Pulmonary artery endothelial cell (primary cell): ENCODE data around the gene CHPF. TPM values are rescaled to one million over a fixed set of nuclear protein-coding genes. Genes with fewer than 3 reads are reported as not detected.
A peak's percentile ranks its signal among the peaks of the same experiment; 100 is the strongest.

Source experiments
- DNase-seq: peaks from one replicate; pipeline ENCODE4 v3.0.0-alpha.2; 2011; ENCODE audit warnings: low read depth, low spot score
- total RNA-seq: library from RNA; depleted of rRNA; stranded (reverse); fragments of >200 nt; gene quantifications from 2 replicates; pipeline ENCODE4 v1.2.3, GENCODE V29; 2014

CHPF gene
- total RNA-seq, 1 donor from 2014 or later = 0.86 TPM

DNA sequence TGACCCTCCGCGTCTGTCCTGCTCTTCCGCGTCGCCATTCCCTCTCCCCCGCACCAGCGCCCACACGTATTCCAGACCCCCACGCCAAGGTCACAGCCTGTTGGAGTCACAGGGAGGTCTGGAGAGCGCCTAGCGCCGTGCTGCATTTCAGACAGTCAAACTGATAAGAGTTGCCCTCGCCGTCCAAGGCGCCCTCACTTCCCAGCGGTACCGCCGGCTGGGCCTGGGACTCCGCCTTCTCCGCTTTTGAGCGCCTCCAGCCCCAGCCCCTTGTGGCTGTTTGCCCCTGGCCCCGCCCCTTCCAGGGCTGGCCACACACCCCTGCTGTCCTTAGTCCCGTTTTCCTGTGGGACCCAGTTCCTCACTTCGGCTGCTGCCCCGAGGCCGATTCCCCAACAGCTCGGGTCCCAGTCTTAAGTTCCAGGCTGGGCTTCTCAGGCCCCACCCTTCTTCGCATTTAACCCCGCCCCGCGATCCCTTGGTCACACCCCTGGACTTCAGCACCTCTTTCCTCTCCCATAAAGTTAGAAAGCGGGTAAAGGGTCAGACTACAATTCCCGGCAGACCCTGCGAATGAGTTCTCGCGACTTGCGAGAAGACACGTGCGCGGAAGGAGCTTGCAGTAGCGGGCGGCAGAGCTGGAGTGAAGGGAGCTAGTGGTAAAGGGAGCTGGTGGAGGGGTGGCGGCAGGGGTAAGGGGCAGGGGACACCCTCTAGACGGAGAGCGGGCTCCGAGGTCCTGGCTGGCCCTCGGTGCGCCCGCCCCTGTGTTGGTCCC, 45.1 kb downstream of the CHPF start, which contains the start of gene GMPPA:
GMPPA (plus strand) TSS at position 612 of the 778 bp plus-strand sequence. CDS start 1,085 bp downstream, outside the sequence.
- peak; percentile 94 for DNase-seq

- DNase-seq = peak; percentile 20
Measured at GRCh38 chr2:219497495-219498279, 45.9 kb downstream of the CHPF start.

- no peak for DNase-seq
Measured at GRCh38 chr2:219496825-219497494, 46.6 kb downstream of the CHPF start.

GRCh38 chr2:219496247-219496824, 47.3 kb downstream of the CHPF start:
- no peak for DNase-seq

- DNase-seq = peak; percentile 32
Measured at GRCh38 chr2:219495531-219496122, 48.0 kb downstream of the CHPF start.

DNA sequence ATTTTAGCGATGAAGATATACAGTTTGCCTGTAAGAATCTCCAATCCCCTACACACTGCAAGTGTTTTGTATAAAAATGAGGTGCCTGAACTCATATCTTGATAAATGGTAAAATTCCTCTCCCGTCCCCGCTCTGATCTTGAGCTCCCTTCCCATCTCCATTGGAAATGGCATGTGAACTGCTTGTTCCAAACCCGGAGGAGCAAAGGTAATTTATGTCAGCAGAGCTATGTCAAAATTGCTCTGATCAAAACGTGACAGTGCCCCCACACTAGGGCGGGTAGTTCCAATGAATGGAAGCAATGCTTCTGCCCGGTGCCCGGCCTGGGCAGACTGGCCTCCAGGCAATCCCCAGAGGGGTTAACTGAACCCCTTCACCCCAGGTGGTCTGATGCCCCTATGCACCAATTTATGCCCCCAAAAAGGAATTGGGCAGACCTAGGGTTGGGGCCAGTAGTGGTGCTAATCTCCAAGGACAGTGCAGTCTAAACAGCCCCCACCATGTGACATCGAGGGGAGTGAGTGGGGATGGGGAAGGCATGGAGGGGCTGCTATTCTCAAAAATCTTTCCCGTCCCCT, 48.6 kb downstream of the CHPF start:
- DNase-seq = no peak

GRCh38 chr2:219493086-219493485, 50.5 kb downstream of the CHPF start:
- no peak for DNase-seq

DNA sequence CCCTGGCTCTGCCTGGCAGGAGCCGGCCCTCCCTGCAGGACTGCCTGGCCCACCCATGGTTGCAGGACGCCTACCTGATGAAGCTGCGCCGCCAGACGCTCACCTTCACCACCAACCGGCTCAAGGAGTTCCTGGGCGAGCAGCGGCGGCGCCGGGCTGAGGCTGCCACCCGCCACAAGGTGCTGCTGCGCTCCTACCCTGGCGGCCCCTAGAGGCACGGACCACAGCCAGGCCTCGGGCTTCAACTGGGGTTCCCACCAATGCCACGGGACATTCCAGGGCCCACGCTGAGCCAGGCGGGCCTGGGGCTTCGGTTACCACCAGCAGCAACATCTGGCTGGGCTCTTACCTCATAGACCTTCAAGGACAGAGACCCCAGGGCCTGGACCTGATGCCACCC, 51.0 kb downstream of the CHPF start:
- DNase-seq = no peak

- no peak for DNase-seq
Measured at GRCh38 chr2:219491278-219491963, 52.2 kb downstream of the CHPF start.

GRCh38 chr2:219490600-219491130, 52.9 kb downstream of the CHPF start:
- no peak for DNase-seq

GRCh38 chr2:219490186-219490585, 53.4 kb downstream of the CHPF start:
- no peak for DNase-seq

DNA sequence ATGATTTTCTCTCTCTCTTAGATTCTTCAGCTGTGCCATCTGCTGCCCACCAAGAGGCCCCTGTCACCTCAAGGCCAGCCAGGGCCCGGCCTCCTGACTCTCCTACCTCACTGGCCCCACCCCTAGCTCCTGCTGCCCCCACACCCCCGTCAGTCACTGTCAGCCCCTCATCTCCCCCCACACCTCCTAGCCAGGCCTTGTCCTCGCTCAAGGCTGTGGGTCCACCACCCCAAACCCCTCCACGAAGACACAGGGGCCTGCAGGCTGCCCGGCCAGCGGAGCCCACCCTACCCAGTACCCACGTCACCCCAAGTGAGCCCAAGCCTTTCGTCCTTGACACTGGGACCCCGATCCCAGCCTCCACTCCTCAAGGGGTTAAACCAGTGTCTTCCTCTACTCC, 54.3 kb downstream of the CHPF start:
- DNase-seq = no peak

Other genes with a start within 250 kb of the CHPF start
- gene PTPRN, start 234.4 kb downstream of the CHPF start, total RNA-seq = not detected in 2 replicates
- gene RESP18, start 211.1 kb downstream of the CHPF start, total RNA-seq = not detected in 2 replicates
- gene DNPEP, start 155.9 kb downstream of the CHPF start, total RNA-seq = 50.0 and 60.6 TPM in 2 replicates
- gene DES, start 125.4 kb downstream of the CHPF start, total RNA-seq = not detected in 2 replicates
- gene SPEG, start 109.0 kb downstream of the CHPF start, total RNA-seq = 0.39 and 1.8 TPM in 2 replicates
- gene GMPPA, start 44.9 kb downstream of the CHPF start, total RNA-seq = 44.5 and 45.1 TPM in 2 replicates
- gene ASIC4, start 29.3 kb downstream of the CHPF start, total RNA-seq = not detected in 2 replicates
- gene TMEM198, start 219 bp upstream of the CHPF start, total RNA-seq = not detected in 2 replicates
- gene OBSL1, start 27.7 kb upstream of the CHPF start, total RNA-seq = 15.6 and 22.2 TPM in 2 replicates
- gene INHA, start 28.5 kb upstream of the CHPF start, total RNA-seq = not detected in 2 replicates
- gene STK11IP, start 54.0 kb upstream of the CHPF start, total RNA-seq = 6.9 and 15.3 TPM in 2 replicates
- gene SLC4A3, start 83.8 kb upstream of the CHPF start, total RNA-seq = 0.07 and 0.13 TPM in 2 replicates